ENCODE results near the gene AP1S2. TPM values are rescaled to one million over a fixed set of nuclear protein-coding genes. Genes with fewer than 3 reads are reported as not detected.

AP1S2 gene
- total RNA-seq, 1 experiment from 2014 or later, result 367 TPM

- no CpG with 5 or more reads among the region's 14 CpGs for WGBS (ENCODE audit: extremely low coverage, insufficient read length, low lambda C conversion rate)
- Histone ChIP-seq H2BK15ac (ENCODE audit: low read depth, low read length) (no peak overlapping the region), H4K91ac (ENCODE audit: insufficient read length, low read depth, low read length) (no peak overlapping the region), H3K9ac (ENCODE audit: extremely low read depth, insufficient read length, low read length) (peak overlapping the region; percentile 91), H3K56ac (ENCODE audit: insufficient read length, low read depth, low read length) (no peak overlapping the region), H3K18ac (ENCODE audit: insufficient read length, low read depth, low read length) (no peak overlapping the region), H3T11ph (ENCODE audit: low read length) (no peak overlapping the region), H2AFZ (ENCODE audit: low read length) (no peak overlapping the region), H3K4ac (ENCODE audit: low read depth, low read length) (no peak overlapping the region), H3K79me2 (ENCODE audit: insufficient read depth, low read length) (peaks cover 41% of the 10 kb centered on the region), H4K5ac (ENCODE audit: insufficient read length, low read depth, low read length) (no peak overlapping the region), H3K27ac (ENCODE audit: insufficient read length, low read depth, low read length) (peak overlapping the region; percentile 16), H3K4me1 (ENCODE audit: insufficient read depth, low read length) (no peaks in the 10 kb centered on the region; the same call in 1 of the 2 replicates), H2BK12ac (ENCODE audit: insufficient read length, low read depth, low read length) (no peak overlapping the region), H2BK120ac (ENCODE audit: low read depth, low read length, poor library complexity, severe bottlenecking) (no peak overlapping the region), H3K23me2 (ENCODE audit: insufficient read length, low read depth, low read length, poor library complexity, severe bottlenecking) (peaks cover 19% of the 10 kb centered on the region), H3K27me3 (ENCODE audit: insufficient read depth, low read length) (no peaks in the 10 kb centered on the region), H4K8ac (replicated peaks; ENCODE audit: insufficient read length, low read depth, low read length) (no peak overlapping the region), H2BK20ac (ENCODE audit: low read depth, low read length, poor library complexity, severe bottlenecking) (no peak overlapping the region), H3K9me3 (ENCODE audit: control insufficient read depth, low read depth, low read length) (no peaks in the 10 kb centered on the region), H3K14ac (ENCODE audit: insufficient read depth, low read length) (peak overlapping the region; percentile 66; the same call in 1 of the 2 replicates), H2AK5ac (ENCODE audit: insufficient read length, low read length) (no peak overlapping the region), H3K23ac (ENCODE audit: insufficient read length, low read depth, low read length) (no peak overlapping the region), H3K4me2 (ENCODE audit: insufficient read depth, insufficient read length, low read length) (peak overlapping the region; percentile 96), H2BK5ac (ENCODE audit: insufficient read length, low read length) (no peak overlapping the region), H3K79me1 (ENCODE audit: insufficient read depth, low read depth, low read length, poor library complexity, severe bottlenecking) (no peaks in the 10 kb centered on the region), H4K20me1 (ENCODE audit: control insufficient read depth, insufficient read depth, insufficient read length) (no peaks in the 10 kb centered on the region)
- peaks cover 41 to 50% (median 48%) of the 10 kb centered on the region in 3 experiments; a peak in 6 of 7 replicates for H3K36me3 Mint-ChIP-seq (ENCODE audit: insufficient read depth in 1 of 3, low read depth in 3 of 3)
- H3K27me3 Mint-ChIP-seq (ENCODE audit: low read depth), result no peaks in the 10 kb centered on the region
- no peak for DNase-seq
- H3K27ac Mint-ChIP-seq, result peak overlapping the region; percentile 78 to 85 (median 78); a peak in 5 of 7 replicates
- H3K9me3 Mint-ChIP-seq, result no peaks in the 10 kb centered on the region; a peak in 1 of 5 replicates
- TF ChIP-seq, protein P1, sequence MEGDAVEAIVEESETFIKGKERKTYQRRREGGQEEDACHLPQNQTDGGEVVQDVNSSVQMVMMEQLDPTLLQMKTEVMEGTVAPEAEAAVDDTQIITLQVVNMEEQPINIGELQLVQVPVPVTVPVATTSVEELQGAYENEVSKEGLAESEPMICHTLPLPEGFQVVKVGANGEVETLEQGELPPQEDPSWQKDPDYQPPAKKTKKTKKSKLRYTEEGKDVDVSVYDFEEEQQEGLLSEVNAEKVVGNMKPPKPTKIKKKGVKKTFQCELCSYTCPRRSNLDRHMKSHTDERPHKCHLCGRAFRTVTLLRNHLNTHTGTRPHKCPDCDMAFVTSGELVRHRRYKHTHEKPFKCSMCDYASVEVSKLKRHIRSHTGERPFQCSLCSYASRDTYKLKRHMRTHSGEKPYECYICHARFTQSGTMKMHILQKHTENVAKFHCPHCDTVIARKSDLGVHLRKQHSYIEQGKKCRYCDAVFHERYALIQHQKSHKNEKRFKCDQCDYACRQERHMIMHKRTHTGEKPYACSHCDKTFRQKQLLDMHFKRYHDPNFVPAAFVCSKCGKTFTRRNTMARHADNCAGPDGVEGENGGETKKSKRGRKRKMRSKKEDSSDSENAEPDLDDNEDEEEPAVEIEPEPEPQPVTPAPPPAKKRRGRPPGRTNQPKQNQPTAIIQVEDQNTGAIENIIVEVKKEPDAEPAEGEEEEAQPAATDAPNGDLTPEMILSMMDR (conservative IDR thresholded peaks at IDR 0.05), result no peak
- H3K4me1 Mint-ChIP-seq, result peaks cover 55 to 59% of the 10 kb centered on the region in 2 experiments
- peak overlapping the region; percentile 87 to 93 for H3K4me3 Mint-ChIP-seq
Measured at GRCh38 chrX:15853586-15854079, 980 bp downstream of the AP1S2 start.
